Fibroblast of lung (primary cell): ENCODE data around the gene PIK3R2. TPM values are rescaled to one million over a fixed set of nuclear protein-coding genes. Genes with fewer than 3 reads are reported as not detected.

Source experiments
- DNase-seq, 2 donors: peaks; one replicate each; pipeline versions ENCODE4 v3.0.0 to v3.0.0-alpha.2; 2010; ENCODE audit warnings: low read depth in 2 of 2
- H2AFZ ChIP-seq: 2 replicates; pipeline ENCODE4 v1.5.1; 2012; ENCODE audit warnings: low read length, control low read depth, inconsistent platforms
- H3K27ac ChIP-seq: 2 replicates; pipeline ENCODE4 v1.5.1; 2011; ENCODE audit warnings: low read length, control low read depth; ENCODE audit not compliant: insufficient read depth
- H3K27me3 ChIP-seq: 2 replicates; pipeline ENCODE4 v1.5.1; 2011; ENCODE audit warnings: mild to moderate bottlenecking, low read length; ENCODE audit not compliant: control insufficient read depth, insufficient read depth
- H3K36me3 ChIP-seq: 2 replicates; pipeline ENCODE4 v1.5.1; 2011; ENCODE audit warnings: low read length; ENCODE audit not compliant: control insufficient read depth, insufficient read depth
- H3K4me1 ChIP-seq: 2 replicates; pipeline ENCODE4 v1.5.1; 2011; ENCODE audit warnings: low read length; ENCODE audit not compliant: control insufficient read depth, insufficient read depth; ENCODE audit errors: extremely low read depth
- H3K4me2 ChIP-seq: 2 replicates; pipeline ENCODE4 v1.5.1; 2011; ENCODE audit warnings: low read length, control low read depth; ENCODE audit not compliant: insufficient read depth; ENCODE audit errors: extremely low read depth
- H3K4me3 ChIP-seq, 4 experiments: fragments of 200-600 bp in 1 of 4; sonication (generic) in 1 of 4; replicated peaks in 1 of 4; 2 replicates each; pipeline ENCODE4 v1.5.1; 2011 to 2016; ENCODE audit warnings: low read length in 4 of 4, low read depth in 3 of 4, mild to moderate bottlenecking in 3 of 4, control low read depth in 2 of 4, inconsistent platforms in 1 of 4, mixed read lengths in 1 of 4; ENCODE audit not compliant: insufficient read depth in 1 of 4; ENCODE audit errors: control extremely low read depth in 1 of 4
- H3K79me2 ChIP-seq: 2 replicates; pipeline ENCODE4 v1.5.1; 2012; ENCODE audit warnings: mild to moderate bottlenecking, low read length, inconsistent platforms; ENCODE audit not compliant: control insufficient read depth, insufficient read depth
- H3K9ac ChIP-seq: 2 replicates; pipeline ENCODE4 v1.5.1; 2011; ENCODE audit warnings: mild to moderate bottlenecking, low read length, control low read depth; ENCODE audit not compliant: insufficient read depth
- H3K9me3 ChIP-seq: 2 replicates; pipeline ENCODE4 v1.5.1; 2012; ENCODE audit warnings: low read depth, low read length; ENCODE audit not compliant: control insufficient read depth, insufficient read depth
- H4K20me1 ChIP-seq: 2 replicates; pipeline ENCODE4 v1.5.1; 2011; ENCODE audit warnings: low read length; ENCODE audit not compliant: control insufficient read depth, insufficient read depth; ENCODE audit errors: extremely low read depth
- CTCF ChIP-seq, 2 donors: IDR thresholded peaks in 1 of 2; conservative IDR thresholded peaks in 1 of 2; 1 replicate in 1 of 2; 2 replicates in 1 of 2; pipeline ENCODE4 v1.5.1; 2011 to 2012; ENCODE audit warnings: low read length in 2 of 2, control low read depth in 1 of 2, inconsistent platforms in 1 of 2, low read depth in 1 of 2, mild to moderate bottlenecking in 1 of 2
- EZH2 ChIP-seq: IDR thresholded peaks from 2 replicates; pipeline ENCODE4 v1.5.1; 2012; ENCODE audit warnings: low read length, control low read depth, mild to moderate bottlenecking; ENCODE audit errors: missing control alignments
- polyA plus RNA-seq, 2 donors: library from polyadenylated mRNA; depleted of rRNA in 1 of 2; stranded (reverse) in 1 of 2; unstranded in 1 of 2; fragments of >200 nt; gene quantifications; 2 replicates each; pipeline ENCODE4 v1.2.1, GENCODE V29; 2011 to 2012; ENCODE audit warnings: missing spikeins in 1 of 2
- total RNA-seq: library from RNA; depleted of rRNA; stranded (reverse); fragments of >200 nt; gene quantifications from 2 replicates; pipeline ENCODE4 v1.2.1, GENCODE V29; 2014

The PIK3R2 gene
- total and polyA plus RNA-seq, 2 donors (not counting 1 experiment from before 2014, with no cell fraction given) = 10.1 to 18.4 TPM

GRCh38 chr19:18113827-18114226 is 39.1 kb upstream of the PIK3R2 start:
- H3K36me3 ChIP-seq = peaks cover 1% of the 10 kb centered on the region
- H3K79me2 ChIP-seq = no peaks in the 10 kb centered on the region
- H2AFZ ChIP-seq = no peak overlapping the region
- H3K4me3 ChIP-seq = no peak overlapping the region
- H3K4me2 ChIP-seq = no peak overlapping the region
- no peak for TF ChIP-seq CTCF (conservative IDR thresholded peaks at IDR 0.05 in 1 of 2, IDR thresholded peaks at IDR 0.05 in 1 of 2; ENCODE audit: low read depth in 1 of 2, low read length in 2 of 2)
- no peak for TF ChIP-seq EZH2
- H3K27me3 ChIP-seq = no peaks in the 10 kb centered on the region
- no peak overlapping the region for H3K27ac ChIP-seq
- H4K20me1 ChIP-seq = no peaks in the 10 kb centered on the region
- no peak for DNase-seq
- no peaks in the 10 kb centered on the region for H3K9me3 ChIP-seq
- no peak overlapping the region for H3K9ac ChIP-seq
- H3K4me1 ChIP-seq = peaks cover 13% of the 10 kb centered on the region

- H3K27me3 ChIP-seq = no peaks in the 10 kb centered on the region
- no peak overlapping the region for H3K27ac ChIP-seq
- H3K9ac ChIP-seq = no peak overlapping the region
- no peak for TF ChIP-seq EZH2
- TF ChIP-seq CTCF (conservative IDR thresholded peaks at IDR 0.05 in 1 of 2, IDR thresholded peaks at IDR 0.05 in 1 of 2; ENCODE audit: low read depth in 1 of 2, low read length in 2 of 2) = no peak
- H3K79me2 ChIP-seq = no peaks in the 10 kb centered on the region
- no peak for DNase-seq
- H3K4me1 ChIP-seq = peaks cover 14% of the 10 kb centered on the region
- no peaks in the 10 kb centered on the region for H4K20me1 ChIP-seq
- H3K36me3 ChIP-seq = peaks cover 1% of the 10 kb centered on the region
- H2AFZ ChIP-seq = no peak overlapping the region
- no peak overlapping the region for H3K4me2 ChIP-seq
- H3K9me3 ChIP-seq = no peaks in the 10 kb centered on the region
- H3K4me3 ChIP-seq = no peak overlapping the region
Measured at GRCh38 chr19:18114483-18114882, 38.5 kb upstream of the PIK3R2 start.

- H3K9ac ChIP-seq = no peak overlapping the region
Measured at GRCh38 chr19:18117364-18117691, 35.6 kb upstream of the PIK3R2 start.

More at GRCh38 chr19:18117364-18117691, 35.6 kb upstream of the PIK3R2 start:
- peak overlapping the region; percentile 65 for H2AFZ ChIP-seq
- H3K4me1 ChIP-seq = peaks cover 12% of the 10 kb centered on the region
- H3K27ac ChIP-seq = peak overlapping the region; percentile 43
- H3K36me3 ChIP-seq = peaks cover 1% of the 10 kb centered on the region
- no peak for DNase-seq
- TF ChIP-seq EZH2 (no peak), CTCF (conservative IDR thresholded peaks at IDR 0.05 in 1 of 2, IDR thresholded peaks at IDR 0.05 in 1 of 2; ENCODE audit: low read depth in 1 of 2, low read length in 2 of 2) (no peak)
- H3K9me3 ChIP-seq = no peaks in the 10 kb centered on the region
- H3K4me2 ChIP-seq = peak overlapping the region; percentile 72
- peak overlapping the region in 3 of 4 experiments; percentile 30 to 49 (median 32) for H3K4me3 ChIP-seq
- H3K79me2 ChIP-seq = no peaks in the 10 kb centered on the region
- H3K27me3 ChIP-seq = no peaks in the 10 kb centered on the region
- no peaks in the 10 kb centered on the region for H4K20me1 ChIP-seq
